Muscle of back (tissue), 11 donors: ENCODE results near the gene FCGR3A. TPM values are rescaled to one million over a fixed set of nuclear protein-coding genes. Genes with fewer than 3 reads are reported as not detected.
"Not testable (repeated sequence)": the region's sequence is repeated elsewhere in the genome, so short reads cannot be mapped to it uniquely, and the experiment has no call there.

Experiments
- DNase-seq, 3 donors: peaks; one replicate each; pipeline versions ENCODE4 v3.0.0 to v3.0.0-alpha.2; 2013
- polyA plus RNA-seq, 10 donors: library from polyadenylated mRNA; unstranded; fragments of 120-200 nt; gene quantifications; one replicate each; pipeline ENCODE4 v1.2.1, GENCODE V29; 2013; ENCODE audit not compliant: insufficient read length in 10 of 10

The FCGR3A gene
- polyA plus RNA-seq, 10 donors, result 1.4 to 2.7 (median 2.0) TPM

DNA sequence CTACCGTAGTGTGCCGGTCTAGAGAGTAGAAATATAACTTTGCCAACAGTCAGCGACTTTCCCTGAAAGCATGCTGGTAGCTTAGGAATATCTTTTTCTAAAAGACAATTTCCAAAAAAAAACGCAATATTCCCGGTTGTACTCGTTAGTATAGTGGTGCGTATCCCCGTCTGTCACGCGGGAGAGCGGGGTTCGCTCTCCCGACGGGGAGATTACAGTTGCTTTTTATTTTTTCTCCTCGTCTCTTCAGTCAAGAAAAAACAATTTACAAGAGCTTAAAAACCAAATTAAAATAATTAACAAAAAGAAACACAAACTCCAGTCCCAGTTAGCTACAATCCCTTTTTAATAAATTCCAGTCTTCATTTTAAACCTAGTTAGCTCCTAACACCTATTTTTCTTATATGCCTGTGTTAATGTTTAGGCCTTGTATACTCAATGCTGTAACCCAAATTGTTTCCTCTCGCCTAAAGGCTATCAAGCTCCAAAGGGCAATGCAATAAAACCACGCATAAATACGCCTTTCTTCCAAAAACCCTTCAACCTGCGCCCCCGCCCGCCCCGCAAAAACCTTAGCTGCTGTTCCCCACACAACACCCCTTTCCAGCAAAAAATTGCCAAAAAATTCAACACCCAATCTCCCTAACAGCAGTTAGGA, 17.5 kb downstream of the FCGR3A start:
- peak in 1 of 3 donors; percentile 30 for DNase-seq

DNA sequence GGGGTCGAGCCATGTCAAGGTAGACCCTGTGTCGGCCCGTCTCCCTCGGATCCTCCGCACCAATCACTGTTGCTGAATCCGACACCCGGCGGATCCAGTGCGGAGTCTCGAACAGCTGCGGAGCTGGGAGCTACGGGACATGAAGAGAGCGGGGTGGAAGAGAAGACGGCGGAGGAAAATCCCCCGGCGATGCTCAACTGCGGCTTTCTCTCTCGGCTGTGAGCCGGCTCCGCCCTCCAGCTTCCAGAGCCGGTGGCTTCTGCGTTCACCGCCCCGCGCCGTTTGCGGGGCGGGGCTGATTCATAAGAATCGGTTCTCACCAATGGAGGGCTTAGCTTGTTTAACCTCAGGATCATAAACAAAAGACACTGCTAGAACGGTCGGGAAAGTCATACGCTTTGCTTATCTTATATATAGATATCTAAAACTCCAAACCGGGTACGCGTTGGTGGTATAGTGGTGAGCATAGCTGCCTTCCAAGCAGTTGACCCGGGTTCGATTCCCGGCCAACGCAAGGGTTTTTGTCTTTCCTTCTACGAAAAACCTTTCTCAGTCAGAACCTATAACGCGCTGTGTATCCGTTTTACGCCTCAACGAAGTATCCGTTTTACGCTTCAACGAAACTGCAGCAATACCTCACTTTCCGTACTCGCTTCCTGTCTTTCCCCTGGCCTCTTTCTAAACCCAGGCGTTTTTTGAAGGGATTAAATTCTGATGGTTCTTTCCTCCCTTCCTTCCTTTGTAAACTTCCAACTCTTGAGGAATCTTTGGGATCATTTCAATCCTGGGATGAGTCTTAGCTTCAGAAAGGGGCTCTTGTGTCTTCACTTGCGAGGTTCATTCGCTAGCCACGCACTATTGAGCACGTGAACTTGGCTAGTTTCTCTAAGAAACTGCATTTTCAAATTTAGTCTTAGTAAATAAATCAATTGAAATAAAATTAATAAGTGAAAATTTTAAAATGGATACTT, 18.7 kb downstream of the FCGR3A start:
- peak; percentile 89 to 94 (median 90) for DNase-seq

DNA sequence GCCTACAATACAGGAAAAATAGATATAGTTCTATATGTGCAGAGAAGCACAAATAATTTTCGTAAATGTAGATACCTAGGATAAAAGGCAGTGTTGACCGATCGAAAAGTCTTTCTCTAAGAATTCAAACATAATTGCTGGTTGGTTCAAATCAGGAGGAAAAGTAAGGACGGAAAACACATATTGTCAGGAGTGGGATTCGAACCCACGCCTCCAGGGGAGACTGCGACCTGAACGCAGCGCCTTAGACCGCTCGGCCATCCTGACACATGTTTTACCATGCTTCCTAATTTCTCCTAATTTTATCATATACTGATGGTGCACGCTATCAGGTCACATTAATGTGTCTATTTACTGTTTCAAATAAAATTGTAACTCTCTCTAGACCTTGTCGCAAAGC, 19.5 kb downstream of the FCGR3A start:
- DNase-seq, result peak; percentile 67 to 80 (median 80)

DNA sequence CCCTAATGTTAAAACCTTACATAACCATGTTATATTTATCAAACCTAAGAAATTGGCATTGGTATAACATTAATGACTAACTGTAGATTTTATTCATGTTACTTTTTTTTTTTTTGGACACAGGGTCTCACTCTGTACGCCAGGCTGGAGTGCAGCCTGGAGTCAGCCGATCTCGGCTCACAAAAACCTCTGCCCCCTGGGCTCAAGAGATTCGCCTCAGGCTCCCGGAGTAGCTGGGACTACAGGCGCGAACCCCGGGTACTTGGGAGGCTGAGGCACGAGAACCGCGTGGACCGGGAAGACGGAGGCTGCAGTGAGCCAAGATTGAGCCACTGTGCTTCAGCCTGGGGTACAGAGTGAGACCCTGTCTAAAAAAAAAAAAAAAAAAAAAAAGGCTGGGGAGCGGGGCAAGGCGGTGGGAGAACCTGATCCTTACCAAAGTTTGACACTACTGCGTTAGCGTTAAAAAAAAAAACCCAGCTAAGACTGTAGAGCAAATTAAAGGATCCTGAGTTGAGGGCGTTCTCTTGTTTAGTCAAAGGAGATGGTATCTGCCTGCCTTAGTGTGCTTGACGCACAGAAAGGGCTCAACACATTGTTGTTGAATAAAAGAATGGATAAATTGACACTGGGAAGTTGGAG, 20.0 kb downstream of the FCGR3A start:
- DNase-seq, result peak in 1 of 3 donors; percentile 17

DNA sequence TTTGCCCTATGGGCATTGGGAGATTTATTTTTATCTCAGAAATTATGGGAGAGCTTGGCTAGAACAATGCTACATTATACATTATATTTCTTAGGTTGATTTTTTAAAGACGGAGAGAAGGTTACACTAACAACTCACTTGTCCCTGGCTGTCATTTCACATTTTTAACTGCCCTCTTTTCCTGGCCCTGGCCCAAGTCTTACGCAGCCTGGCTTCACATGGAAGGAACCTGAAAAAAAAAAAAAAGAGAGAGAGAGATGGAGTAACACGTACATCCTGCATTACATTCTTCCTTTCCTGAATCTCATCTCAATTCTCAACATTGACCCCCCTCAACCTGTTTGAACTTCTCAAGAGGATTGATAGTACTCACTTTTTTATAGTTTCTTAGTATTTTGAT, 21.1 kb downstream of the FCGR3A start:
- DNase-seq, result not testable (repeated sequence)

DNA sequence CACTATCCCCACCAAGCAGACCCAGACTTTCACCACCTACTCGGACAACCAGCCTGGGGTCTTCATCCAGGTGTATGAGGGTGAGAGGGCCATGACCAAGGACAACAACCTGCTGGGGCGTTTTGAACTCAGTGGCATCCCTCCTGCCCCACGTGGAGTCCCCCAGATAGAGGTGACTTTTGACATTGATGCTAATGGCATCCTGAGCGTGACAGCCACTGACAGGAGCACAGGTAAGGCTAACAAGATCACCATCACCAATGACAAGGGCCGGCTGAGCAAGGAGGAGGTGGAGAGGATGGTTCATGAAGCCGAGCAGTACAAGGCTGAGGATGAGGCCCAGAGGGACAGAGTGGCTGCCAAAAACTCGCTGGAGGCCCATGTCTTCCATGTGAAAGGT, 23.7 kb downstream of the FCGR3A start:
- not testable (repeated sequence) for DNase-seq

DNA sequence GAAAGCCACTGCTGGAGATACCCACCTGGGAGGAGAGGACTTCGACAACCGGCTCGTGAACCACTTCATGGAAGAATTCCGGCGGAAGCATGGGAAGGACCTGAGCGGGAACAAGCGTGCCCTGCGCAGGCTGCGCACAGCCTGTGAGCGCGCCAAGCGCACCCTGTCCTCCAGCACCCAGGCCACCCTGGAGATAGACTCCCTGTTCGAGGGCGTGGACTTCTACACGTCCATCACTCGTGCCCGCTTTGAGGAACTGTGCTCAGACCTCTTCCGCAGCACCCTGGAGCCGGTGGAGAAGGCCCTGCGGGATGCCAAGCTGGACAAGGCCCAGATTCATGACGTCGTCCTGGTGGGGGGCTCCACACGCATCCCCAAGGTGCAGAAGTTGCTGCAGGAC, 24.3 kb downstream of the FCGR3A start:
- DNase-seq, result not testable (repeated sequence)

DNA sequence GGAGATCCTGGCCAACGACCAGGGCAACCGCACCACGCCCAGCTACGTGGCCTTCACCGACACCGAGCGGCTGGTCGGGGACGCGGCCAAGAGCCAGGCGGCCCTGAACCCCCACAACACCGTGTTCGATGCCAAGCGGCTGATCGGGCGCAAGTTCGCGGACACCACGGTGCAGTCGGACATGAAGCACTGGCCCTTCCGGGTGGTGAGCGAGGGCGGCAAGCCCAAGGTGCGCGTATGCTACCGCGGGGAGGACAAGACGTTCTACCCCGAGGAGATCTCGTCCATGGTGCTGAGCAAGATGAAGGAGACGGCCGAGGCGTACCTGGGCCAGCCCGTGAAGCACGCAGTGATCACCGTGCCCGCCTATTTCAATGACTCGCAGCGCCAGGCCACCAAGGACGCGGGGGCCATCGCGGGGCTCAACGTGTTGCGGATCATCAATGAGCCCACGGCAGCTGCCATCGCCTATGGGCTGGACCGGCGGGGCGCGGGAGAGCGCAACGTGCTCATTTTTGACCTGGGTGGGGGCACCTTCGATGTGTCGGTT, 24.8 kb downstream of the FCGR3A start:
- DNase-seq, result not testable (repeated sequence)

DNA sequence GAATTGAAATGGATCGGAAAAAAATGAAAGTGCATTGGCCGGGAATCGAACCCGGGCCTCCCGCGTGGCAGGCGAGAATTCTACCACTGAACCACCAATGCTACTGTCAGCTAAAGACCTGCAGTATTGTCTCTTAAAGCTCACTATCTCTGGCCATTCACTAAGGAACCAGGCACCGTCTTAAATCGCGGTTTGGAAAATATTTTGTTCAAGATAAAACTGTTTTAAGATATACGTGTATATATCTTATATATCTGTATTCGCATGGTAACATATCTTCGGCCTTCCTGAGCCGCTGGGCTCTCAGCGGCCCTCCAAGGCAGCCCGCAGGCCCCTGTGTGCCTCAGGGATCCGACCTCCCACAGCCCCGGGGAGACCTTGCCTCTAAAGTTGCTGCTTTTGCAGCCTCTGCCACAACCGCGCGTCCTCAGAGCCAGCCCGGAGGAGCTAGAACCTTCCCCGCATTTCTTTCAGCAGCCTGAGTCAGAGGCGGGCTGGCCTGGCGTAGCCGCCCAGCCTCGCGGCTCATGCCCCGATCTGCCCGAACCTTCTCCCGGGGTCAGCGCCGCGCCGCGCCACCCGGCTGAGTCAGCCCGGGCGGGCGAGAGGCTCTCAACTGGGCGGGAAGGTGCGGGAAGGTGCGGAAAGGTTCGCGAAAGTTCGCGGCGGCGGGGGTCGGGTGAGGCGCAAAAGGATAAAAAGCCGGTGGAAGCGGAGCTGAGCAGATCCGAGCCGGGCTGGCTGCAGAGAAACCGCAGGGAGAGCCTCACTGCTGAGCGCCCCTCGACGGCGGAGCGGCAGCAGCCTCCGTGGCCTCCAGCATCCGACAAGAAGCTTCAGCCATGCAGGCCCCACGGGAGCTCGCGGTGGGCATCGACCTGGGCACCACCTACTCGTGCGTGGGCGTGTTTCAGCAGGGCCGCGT, 25.5 kb downstream of the FCGR3A start, which contains the start of gene HSPA6:
TSS of gene HSPA6 (plus strand) at position 724 of the 925 bp plus-strand sequence. CDS start at position 843, 119 bp downstream.
- DNase-seq, result peak; percentile 83 to 93 (median 88)

DNA sequence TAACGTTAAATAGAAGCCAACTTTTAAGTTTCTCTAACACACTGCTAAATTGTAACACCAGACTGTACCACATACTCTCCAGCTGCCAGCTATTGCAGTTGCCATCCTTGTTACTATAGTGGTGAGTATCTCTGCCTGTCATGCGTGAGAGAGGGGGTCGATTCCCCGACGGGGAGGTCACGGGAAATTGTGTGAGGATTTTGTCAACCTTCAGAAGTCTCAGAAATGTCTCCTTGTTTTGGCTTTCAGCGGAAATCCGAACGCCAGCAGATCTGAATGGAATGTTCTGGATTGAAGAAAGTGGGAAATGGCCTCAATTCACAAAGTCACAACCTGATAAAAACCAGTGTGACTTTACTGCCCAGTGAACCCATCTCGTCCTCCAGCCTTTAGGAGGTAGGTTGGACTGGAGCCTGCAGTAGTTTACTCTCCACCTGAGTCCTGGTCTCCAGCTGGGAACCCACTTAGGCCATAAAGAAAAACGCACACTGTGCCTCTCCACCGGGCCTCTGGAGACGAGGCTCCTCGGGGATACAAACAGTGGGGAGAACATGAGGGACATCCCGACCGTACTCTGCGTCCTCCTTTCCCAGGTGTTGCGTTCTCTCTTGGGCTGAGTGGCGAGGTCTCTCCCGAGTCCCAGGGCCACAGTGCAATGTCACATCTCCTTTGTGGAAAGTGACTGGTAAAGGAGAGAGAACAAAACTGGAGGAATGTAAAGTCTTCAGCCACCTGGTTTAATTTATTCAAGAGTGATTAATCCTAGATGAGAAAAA, 26.4 kb downstream of the FCGR3A start:
- not testable (repeated sequence) for DNase-seq

DNA sequence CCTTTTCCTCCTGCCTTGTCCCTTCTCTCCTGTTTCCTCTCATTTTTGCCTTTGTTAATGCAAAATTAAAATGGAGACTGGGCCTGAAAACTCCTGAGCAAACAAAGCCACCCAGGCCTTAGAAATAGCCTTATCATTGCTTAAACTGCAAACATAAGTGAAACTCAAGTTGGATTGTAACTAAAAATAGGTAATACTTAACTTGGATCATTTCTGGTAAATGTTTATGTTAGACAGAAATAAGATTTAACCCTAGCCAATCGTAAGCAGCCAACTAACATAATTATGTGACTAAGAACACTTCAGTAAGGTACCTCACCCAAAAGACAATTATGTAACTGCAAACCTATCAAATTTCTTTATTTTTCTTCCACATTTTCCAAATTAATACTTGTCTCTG, 35.7 kb downstream of the FCGR3A start:
- DNase-seq, result not testable (repeated sequence)

DNA sequence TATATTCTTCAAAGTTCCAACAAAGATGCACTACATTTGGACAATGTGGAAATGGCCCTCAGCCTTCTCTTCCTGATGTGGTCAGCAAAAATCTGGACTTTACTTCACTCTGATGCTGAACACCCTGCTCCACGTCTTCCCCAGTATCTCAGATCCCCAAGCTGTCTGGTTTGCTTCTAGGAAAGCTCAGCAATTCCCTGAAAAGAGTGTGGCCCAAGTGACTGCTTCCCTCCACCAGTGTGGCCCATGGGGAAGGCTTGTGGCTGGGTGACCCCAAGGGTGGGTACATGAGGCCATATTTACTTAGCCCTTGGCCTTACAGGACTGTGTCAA, 36.2 kb downstream of the FCGR3A start:
- not testable (repeated sequence) for DNase-seq

DNA sequence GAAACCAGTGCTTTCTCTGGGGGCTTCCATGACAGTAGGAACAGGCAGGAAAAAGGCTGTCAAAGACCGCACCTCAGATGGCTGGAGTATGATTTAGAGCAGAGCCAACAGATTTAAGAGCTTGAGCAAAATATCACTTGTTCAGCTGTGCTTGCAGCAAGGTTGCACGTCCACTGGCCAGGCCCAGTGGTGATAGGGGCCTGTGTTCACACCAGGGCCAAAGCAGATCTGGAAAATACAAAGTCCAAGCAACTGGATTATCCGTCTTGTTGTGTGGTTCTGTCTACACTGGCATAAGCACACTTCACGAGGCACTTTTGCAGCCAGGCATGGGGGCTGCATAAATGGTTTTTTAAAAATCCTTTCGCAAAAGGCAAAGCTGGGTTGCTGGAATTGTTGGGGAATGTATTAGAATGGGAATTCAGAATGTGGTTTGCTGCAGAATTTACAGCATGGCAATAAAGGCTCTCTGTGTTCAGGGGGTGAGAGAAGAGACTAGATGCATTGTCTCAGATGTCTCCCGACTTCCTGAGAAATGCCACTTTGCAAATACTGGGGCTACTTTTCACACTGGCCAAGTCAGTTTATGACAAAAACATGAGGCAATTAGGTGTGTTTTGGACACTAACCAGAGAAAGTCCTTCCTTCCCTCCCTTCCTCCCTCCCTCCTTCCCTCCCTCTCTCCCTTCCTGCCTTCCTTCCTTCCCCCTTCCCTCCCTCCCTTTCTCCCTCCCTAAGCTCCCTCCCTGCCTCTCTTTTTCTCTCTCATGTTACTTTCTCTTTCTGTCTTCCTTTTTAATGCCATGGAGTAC, 36.8 kb downstream of the FCGR3A start:
- DNase-seq, result not testable (repeated sequence)

DNA sequence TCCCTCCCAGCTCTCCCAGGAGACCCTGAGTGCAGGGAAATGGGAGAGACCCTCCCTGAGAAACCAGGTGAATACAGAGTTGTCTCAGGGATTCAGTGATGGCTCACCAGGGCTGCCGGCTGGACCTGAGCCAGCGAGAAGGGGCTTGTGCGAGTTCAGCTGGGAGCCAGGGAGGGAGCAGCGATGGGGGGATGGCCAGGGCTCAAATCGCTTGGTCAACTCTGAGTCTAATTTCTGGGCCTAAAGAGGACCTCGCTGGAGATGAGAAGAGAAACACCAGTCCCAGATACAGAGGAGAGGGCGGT, 37.9 kb downstream of the FCGR3A start:
- DNase-seq, result no peak

DNA sequence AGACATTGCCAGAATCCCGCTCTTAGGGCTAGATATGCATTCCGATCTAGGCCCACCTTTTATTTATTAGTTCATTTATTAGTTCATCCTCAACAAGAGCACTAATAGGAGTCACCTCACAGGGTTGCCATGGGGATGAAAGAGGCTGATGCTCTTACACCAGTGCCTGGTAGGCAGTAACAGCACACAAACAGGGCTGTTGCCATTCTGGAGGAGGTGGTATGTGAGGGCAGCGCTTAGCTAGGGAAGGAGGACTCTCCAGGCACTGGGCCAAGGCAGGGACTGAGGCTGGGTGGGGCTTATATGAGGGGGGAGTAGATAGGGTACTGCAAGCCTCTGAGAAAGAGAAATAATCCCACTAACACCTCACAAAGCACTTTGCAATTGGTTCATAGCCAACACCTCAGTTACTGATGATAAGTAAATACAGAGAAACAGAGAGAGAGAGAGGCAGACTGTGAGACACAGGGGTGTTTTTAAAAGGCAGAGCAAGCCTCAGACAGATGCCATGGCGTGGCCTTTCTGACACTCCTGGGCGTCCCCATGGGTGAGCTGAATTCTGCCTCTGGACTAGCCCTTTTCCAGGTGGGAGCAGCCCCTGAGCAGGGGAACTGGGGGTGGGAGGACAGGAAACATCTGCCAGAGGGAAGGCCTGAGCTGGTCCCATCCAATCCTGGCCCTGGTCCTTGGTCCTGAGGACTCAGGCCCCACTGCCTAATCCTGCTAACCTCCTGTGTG, 38.4 kb downstream of the FCGR3A start:
- no peak for DNase-seq

DNA sequence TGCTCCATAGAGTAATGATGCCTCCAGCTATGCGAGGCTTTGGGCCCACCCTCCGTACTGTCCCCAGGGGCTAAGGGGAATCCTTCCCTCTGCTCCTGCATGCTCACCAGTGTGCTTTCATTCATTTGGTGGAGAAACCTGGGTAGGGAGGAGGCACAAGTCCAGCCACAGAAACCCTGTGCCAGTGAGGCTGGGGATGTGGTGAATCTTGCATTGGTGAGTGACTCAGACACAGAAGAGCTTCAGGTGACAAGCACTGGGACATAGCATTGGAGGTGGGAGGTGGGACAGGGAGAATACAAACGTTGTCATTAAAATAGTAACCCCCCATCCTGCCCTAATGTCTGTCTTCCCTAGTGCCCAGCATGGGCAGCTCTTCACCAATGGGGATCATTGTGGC, 39.1 kb downstream of the FCGR3A start:
- DNase-seq, result no peak

DNA sequence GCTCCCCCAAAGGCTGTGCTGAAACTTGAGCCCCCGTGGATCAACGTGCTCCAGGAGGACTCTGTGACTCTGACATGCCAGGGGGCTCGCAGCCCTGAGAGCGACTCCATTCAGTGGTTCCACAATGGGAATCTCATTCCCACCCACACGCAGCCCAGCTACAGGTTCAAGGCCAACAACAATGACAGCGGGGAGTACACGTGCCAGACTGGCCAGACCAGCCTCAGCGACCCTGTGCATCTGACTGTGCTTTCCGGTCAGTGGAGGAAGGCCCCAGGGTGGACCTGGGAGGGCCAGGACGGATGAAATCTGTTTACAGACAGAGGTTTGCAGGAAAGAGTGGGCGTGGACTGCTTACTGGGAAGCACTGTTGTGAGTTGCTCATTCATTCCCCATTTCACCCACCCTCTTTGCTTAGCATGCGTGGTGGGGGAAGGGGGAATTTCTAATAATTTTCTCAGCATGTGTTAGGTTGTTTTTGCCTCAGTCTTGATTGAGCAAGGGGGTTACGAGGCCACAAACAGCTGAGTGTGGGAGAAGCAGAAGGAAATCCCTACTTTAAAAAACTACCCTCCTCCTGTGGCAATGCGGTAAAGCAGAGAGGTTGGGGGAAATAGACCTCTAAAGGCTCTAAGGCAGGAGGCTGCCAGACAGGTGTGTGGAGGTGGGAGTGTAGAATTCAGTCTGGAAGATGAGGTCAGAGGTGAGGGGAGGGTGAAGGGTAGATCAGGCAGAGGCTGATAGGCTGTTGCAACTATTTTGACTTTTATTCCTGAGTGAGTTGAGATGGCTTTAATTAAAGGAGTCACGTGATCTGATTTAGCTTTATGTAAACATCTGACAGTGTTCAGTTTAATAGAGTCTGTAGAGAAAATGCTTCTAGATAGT, 43.0 kb downstream of the FCGR3A start:
- DNase-seq, result peak in 1 of 3 donors; percentile 47

DNA sequence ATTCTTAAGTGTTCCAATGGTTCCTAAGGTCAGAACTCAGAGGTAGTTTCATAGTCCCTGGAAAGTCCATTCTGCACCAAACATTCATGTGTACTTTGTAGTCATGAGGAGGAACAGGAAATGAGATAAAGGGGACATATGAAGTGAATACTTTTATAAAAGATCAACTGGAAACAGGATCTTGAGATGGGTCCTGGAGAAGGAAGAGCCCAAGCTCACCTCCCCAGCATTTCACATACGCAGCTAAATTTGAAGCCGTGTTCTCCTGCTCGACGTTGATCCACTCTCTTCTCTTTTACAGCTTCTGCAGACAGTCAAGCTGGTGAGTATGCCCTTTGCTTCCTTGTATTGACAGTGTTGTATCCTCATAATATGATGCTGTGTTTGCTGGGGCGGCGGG, 43.9 kb downstream of the FCGR3A start:
- no peak for DNase-seq
